ENCODE data around the gene PRR5L.

PRR5L gene

DNA sequence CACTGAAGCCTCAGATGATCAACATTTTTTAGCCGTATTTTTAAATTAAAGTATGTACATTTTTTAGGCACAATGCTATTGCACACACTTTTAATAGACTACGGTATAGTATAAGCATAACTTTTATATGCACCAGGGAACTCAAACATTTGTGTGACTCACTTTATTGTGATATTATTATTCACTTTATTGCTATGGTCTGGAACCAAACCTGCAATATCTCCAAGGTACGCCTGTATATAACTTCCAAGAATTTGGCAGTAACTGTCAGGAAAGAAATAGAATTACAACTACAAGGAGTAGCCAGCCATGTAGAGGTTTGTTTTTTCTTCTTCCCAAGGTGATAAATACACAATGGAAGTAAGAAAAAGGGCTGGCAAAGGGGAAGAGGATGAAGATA lies 62.3 kb downstream of the PRR5L start:
- no peak for DNase-seq (ENCODE audit: low read depth in 2 of 2)

DNA sequence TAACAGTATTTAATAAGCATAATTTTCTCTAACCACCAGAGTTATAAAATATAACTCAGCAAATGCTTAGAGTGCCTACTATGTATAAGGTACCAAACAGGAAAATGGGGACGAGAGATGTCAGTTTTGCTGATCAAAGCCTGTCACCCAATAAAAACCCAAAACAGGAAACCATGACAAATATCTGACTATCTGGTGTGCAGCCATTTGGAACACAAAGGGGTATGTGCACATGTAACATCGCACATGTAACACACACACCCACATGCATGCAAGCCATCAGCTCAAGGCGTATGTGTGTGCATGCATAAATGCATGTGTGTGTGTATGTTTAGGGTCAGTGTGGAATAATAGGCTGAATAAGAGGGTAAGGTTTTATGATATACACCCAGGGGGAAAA lies 64.2 kb downstream of the PRR5L start:
- DNase-seq (ENCODE audit: low read depth in 2 of 2) = no peak

DNA sequence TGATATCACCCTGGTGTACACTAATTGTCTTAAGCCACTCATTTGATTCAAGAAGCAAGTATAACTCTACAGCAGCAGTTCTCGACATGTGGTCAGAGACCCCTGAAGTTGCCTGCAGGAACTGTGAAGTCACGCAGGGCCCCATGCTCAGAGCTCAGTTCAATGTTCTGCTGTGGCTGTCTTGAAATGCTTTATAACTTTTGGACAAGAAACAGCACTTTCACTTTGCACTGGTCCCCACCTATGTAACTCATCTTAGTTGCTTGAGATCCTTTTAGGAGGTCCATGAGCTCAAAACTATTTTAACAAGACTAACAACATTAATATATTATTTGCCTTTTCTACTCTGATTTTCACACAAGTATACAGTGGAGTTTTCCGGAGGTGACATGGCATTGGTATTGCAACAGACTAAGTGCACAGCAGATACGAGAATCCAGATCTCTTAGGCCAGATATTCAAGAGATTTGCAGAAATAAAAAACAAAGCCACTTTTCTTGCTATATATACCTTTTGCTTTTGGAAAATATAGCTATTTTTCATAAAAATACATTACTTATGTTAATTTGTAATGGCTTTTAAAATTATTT lies 64.8 kb downstream of the PRR5L start:
- DNase-seq (ENCODE audit: low read depth in 2 of 2) = no peak

DNA sequence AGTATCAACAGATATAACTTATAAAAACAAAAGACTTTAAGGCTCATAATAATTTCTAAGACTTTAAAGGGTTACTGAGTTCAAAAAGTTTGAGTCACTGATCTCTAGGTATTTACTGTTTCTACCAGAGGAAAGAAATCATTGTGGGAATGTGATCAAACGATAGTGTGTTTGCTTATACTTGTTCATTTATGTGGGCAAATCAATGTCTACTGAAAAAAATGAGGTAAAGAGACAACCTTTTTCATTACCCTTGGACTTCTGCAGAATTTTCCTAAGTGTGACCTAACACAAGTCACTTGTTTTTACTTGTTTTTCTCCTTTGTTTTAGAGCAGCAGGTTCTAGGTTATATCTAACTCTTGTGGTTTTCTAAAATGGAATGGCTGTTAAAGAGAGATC lies 65.4 kb downstream of the PRR5L start:
- DNase-seq (ENCODE audit: low read depth in 2 of 2) = no peak

DNA sequence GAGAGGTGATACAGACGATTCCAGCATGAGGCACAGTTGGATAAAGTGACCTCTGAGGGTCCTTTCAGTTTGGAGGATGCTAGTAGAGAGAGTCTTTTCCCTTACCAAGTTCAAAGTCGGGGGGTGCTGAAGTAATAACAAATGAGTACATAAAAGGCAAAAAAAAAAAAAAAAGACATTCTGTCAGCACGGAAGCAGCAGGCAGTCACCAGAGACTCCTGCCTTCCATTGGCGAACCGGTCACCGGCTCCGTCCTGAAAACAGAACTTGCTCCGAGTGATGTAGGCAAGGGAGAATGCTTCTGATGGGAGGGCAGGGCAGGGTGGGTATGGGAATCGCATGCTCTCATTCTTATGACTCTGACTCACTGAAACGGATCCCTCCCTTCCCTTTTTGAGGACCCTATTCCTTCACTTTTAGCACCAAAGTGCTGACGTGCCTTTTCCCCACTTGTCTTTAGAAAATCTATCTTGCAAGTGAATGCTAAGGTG lies 65.9 kb downstream of the PRR5L start:
- DNase-seq (ENCODE audit: low read depth in 2 of 2) = no peak

DNA sequence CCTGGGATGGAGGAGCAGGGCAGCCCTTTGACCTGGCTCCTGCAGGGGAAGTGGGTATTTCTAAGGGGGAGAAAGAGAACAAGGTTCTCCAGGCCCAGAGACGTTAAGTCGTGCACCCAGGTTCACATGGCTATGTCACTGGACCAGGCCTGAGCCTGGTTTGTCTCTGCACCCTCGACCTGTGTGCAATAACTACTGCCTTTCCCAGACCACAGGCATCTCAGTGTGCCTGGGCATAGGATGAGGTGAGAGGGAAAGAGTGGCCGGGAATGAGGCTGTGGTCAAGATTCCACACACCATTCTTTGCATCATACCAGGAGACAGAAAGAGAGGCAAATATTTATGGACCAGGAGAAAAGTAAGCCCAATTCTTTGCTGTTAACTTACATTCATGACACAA lies 66.8 kb downstream of the PRR5L start:
- DNase-seq (ENCODE audit: low read depth in 2 of 2) = no peak

DNA sequence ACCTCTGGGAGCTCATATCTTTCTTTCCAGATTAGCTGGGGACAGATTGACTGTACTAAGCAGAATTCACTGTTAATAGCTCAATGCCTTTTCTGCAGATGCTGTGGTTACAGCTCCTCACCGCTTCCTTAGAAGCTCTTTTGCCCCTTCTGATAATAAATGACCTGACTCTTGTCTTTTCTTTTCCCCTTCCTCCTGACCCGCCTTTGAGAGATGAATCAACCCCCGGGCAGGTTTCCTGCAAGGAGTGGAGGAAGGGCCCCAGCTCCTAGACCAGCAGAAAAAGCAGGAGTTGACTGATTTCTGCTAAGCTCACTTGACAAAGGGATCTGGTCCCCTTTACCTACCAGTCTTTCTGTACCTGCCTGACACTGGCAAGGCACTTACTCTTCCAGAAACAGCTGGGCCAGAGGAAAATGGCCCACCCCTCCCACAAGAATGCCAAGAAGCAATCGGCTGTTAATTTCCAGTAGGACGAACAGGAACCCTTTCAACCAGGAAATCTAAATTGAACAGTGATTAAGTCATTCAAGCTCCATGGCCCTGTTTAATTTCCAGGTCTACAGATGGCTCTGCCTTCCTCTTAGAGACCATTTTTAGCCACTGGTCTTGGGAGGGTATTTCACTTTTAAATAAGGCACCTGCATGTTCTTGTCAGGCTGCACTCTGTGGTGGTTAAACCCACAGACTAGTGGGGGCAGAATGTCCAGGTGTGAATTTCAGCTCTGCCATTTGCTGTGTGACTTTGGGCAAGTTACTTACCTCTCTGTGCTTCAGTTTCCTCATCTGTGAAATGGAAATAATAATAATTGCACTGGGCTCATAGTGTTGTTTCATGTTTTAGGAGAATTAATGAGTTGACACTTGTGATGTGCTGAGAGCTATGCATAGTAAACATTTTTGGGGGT lies 67.5 kb downstream of the PRR5L start:
- no peak for DNase-seq (ENCODE audit: low read depth in 2 of 2)

DNA sequence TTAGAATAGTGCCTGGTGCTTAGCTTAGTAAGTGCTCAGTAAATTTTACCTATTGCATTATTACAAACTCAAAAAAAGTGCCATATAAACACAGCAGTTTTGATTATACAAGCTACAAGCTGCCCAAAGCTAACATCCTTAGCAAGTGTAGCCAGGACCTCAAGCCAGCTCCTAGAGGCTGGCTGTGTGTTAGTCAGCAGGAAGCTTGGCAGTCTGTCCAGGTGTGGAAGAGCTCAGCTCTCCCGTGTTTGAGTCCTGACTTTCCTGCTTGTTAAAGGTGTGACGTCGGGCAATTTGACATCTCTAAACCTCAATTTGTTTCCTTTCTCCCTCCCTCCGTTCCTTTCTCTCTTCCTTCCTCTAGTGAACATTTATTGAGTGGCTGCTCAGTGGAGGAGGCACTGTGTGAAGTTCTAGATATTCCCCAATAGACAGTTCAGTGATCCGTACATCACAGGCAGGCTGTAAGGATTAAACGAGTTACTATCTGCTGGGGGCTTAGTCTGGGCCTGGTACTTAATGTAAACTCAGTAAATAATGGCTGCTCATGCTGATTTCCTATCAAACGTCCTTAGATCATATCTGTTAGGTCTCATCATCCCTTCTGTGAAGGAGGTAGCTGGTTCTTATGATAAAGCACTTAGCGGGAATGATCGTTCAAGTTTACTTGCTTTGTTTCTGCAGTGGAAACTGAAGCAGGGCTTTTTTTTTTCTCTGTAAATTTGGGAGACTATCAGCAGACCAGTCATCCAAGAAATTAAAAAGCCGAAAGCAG lies 68.7 kb downstream of the PRR5L start:
- no peak for DNase-seq (ENCODE audit: low read depth in 2 of 2)

DNA sequence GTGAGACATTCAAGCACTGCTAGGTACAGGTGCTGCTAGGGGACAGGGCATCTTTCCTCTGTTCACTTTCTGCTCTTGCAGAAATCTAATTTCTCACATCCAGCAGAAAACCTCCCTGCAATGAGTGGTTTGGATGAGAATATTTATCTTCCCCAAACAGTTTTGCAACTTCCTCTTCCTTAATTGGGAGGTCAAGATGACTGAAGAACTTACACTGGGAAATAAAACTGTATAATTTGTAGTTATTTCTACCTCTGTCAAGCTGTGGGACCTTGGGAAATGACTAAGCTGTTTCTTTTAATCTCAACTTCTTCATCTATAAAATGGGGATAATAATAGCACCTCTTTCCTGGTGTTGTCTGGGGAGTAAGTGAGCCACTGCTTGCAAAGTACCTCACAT lies 69.8 kb downstream of the PRR5L start:
- DNase-seq (ENCODE audit: low read depth in 2 of 2) = no peak

DNA sequence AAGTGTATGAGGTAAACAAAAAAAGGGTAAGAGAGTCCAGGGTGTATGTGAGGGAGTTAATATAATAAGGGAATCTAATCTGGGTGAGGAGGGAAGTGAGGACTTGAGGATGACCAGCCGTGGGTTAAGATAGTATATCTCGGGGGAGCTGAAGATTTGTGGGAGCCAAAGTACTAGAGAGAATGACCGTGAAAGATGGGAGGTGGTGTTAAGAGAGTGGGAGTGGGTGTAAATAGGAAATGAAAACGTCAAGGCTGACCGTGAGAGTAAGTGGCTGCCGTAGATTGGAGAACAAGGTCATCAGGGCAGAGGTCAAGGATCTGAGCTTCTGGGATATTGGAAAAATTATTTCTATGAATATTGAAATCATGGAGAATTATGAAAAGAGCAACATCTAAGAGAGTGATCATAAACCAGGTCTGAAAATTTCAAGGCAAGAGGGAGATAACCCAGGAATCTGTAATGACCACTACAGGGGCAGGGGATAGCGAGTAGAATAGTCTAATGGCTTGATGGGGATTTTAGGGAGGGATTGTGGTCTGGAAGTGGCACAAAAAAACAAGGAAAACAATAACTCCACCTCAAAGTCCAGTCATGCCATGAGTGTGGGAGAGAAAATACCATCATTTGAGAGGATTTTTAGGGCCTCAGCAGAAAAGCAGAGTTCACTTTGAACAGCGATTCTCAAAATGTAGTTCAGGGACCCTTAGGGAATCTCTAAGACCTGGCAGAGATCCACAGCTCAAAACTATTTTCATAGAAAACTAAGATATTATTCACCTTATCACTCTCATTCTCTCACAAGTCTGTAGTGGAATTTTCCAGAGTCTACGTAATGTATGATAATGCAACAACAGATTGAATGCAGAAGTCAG lies 72.0 kb downstream of the PRR5L start:
- DNase-seq (ENCODE audit: low read depth in 2 of 2) = no peak

DNA sequence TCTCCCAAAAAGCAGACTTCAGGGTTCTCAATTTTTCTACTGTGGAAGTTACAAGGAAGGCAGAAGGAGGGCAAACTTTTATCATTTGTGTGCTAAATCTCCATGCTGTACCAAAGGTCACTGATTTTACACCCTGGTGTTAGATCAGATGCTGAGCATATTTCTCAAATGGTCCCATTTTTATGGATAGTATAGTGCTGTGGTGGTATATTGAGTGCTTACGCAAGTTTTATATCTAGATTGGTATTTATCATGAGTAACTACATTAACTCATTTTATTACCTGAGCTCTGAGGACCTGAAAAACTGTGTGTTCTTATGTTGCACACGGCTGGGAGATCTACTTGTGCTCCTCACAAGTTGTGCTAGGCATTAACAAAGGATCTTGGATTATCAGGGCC lies 75.1 kb downstream of the PRR5L start:
- DNase-seq (ENCODE audit: low read depth in 2 of 2) = no peak

DNA sequence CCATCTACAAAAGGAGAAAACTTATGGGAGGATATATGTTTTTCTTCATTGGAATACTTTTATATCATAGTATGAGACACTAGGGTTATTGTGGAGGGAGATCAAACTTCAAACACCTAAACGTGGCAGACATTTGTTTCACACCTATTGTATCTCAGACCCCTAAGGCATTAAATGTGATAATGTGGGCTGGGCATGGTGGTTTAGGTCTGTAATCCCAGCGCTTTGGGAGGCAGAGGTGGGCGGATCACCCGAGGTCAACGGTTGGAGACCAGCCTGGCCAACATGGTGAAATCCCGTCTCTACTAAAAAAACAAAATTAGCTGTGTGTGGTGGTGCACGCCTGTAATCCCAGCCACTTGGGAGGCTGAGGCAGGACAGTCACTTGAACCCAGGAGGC lies 75.5 kb downstream of the PRR5L start:
- DNase-seq (ENCODE audit: low read depth in 2 of 2) = no peak

DNA sequence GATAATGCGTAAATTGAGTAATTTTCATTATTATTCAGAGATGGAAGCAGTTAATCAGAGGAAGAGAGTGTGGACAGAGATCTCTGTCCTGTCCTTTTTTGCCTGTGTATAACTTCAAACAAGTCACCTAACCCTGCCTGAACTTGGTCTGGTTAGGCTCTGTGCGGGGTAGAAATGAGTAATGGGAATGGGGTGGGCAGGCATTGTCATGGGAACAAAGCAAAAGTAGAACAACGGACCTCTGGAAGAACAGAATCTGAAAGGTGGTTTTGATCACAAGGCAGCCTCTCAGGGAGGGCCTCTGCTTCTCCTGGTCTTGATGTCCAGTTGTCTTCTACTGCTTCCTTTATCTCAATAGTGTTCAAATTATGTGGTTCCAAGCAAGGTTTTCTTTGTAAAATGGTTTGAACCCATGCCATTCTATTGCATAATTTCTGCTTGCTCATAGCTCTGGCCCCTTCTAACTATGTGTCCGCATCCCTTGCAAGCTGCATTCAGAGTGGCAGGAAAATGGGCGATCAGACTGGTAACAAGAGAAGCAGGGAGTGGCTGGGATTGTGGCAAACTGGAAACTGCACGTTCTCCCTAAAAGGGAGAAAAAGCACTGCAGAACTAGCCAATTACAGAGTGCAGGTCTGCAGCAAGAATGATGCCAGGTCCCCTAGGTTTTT lies 76.1 kb downstream of the PRR5L start:
- no peak for DNase-seq (ENCODE audit: low read depth in 2 of 2)

DNA sequence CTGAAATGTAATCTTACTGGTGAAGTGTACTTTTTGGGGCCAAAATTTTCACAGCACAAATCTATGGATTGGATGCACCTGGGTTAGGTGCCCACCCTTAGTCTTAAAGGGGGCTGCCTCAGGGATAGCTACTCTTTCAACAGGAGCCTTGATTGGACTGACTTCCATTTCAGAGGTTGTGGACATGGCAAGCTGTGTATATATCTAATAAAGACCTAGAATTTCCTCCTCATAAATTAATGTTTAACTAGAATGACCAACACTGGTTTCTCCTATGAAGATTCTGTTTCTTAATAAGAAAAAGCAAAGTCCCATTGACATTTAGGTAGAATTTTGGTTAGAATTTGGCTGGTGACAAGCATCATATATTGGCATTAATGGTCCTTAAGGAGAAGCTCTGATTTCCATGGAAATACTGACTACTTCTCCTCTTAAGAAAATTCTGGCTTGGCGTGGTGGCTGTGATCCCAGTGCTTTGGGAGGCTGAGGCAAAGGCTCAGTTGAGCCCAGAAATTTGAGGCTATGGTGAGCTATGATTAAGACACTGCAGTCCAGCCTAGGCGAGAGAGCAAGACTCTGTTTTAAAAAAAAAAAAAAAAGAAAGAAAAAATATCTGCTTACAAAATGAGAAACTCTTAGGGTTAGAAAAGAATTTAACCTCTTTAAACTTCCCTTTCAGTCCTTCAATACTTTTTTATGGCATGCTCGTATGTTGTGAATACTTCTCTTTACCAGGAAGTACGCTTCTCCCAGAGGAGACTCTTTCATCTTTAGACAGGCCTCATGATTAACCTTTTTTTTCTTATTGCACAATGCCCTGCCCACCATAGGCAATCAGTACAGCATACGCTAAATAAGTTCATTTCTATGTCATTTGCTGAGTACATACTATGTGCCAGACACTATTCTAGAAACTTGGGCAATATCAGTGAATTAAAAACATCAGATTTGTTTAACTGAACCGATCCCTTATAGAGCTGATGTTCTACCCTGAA lies 77.2 kb downstream of the PRR5L start:
- DNase-seq (ENCODE audit: low read depth in 2 of 2) = no peak

DNA sequence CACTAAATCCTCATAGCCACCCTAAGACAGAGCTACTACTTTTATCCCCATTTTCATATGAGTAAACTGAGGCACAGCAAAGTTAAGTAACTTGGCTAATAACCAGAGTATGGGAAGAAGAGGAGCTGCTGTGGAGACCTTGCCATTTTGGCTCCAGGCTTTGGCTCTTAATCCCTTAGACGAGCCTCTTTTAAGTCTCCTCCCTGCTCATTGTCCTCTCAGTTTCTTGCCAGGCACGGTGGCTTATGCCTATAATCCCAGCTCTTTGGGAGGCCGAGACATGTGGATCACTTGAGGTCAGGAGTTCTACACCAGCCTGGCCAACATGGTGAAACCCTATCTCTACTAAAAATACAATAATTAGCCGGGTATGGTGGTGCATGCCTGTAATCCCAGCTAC lies 78.6 kb downstream of the PRR5L start:
- DNase-seq (ENCODE audit: low read depth in 2 of 2) = no peak

DNA sequence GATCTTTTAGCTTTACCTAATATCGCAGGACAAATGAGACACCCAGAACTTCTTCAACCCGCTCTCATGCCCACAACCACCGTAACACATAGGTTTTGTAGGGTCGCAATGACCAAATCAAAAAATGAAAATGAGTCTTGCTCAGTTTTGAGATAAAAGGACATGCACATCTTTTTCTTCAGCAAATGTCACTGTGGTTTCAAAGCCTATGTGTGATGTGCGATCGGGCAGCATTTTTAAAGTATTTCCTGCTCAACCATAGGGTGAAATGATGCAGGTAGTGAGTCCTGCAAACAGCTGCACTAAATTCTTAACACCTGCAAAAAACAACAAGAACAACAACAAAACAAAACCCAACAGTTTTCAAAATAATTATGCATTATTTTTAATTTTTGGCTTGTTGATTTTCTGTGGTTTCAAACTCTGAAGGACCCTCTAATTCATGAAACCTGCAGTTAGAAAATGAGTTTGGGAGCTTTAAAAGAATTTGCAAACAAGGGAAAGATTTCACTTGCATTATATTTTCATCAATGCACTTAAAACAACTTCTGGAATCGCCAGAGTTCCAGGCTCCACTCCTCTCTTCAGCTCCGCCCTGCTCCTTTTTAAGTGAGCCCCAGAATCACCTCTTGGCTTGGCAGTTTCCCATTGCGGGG lies 79.4 kb downstream of the PRR5L start:
- DNase-seq (ENCODE audit: low read depth in 2 of 2) = no peak

DNA sequence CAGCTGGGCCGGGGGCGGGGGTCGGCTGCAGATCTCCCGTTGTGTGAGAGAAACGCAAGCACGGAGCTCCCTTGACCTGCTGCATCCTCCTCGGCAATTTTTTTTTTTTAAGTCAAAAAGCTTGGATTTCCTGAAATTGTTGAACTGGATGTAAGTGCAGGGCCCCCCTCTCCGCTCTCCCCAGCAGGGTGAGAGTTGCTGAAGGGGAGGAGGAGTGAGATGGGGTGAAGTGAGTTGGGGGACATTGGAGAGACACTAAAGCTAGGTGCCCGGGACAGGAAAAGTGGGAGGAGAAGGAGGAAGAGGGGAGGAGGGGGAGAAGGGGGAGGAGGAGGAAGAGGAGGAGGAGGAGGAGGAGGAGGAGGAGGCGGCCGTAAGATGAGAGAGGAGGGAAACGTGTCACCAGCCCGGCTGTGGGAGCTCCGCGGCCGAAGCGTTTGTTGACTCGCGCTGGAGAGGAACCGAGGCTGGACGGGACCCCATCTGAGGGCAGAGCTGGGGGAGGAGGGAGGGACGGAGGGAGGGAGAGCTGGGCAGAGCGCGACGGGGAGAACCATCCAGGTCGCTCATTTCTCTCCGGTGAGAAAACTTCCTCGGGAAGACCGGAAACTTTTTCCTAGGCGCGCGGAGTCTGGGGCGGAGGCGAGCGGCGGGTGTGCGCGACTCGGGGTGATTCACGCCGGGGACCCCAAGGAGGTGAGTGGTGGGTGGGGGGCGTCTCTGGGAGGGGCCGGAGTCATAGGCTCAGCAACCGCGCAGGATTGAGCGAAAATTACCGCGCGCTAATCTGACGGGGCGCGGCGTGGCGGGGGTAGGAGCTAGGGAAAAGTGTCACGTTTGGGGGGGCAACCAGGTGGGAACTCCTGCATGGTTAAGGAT lies 80.2 kb downstream of the PRR5L start:
- no peak for DNase-seq (ENCODE audit: low read depth in 2 of 2)
